NCI-H1436 treated with DMSO at 0.1 percent for 48 hours (cell line): ENCODE results near the gene HAND2.

Experiments
- DNase-seq: peaks from one replicate; lab custom pipeline; 2025; lab: John Stamatoyannopoulos, UW

The HAND2 gene

GRCh38 chr4:173529477-173530325, at the start of gene HAND2:
TSS of gene HAND2 (minus strand) at chr4:173530229. CDS start at chr4:173529289, 940 bp downstream.
- DNase-seq, result no peak

- DNase-seq, result no peak
Measured at GRCh38 chr4:173578956-173579355, 48.9 kb upstream of the HAND2 start.

GRCh38 chr4:173577963-173578362, 47.9 kb upstream of the HAND2 start:
- DNase-seq, result no peak

GRCh38 chr4:173575482-173576152, 45.6 kb upstream of the HAND2 start:
- DNase-seq, result no peak

DNA sequence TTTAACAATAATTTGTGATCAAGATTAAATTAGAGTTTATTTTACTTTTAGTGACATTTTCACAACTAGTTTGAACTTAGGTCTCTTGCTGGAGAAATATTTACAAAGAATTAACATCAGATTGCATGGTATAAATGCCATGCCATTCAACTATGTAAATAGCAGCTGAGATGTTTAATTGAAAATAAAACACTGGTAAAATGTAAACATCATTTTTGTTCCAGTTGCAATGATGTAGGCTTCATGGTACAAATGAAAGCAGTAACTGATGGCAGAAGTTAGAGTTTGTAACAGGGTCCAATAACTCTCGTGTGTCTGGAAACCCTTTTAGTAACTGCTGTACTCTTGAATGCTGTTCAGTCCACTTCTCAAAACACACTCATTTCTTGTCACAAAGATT, 43.7 kb upstream of the HAND2 start:
- no peak for DNase-seq

DNA sequence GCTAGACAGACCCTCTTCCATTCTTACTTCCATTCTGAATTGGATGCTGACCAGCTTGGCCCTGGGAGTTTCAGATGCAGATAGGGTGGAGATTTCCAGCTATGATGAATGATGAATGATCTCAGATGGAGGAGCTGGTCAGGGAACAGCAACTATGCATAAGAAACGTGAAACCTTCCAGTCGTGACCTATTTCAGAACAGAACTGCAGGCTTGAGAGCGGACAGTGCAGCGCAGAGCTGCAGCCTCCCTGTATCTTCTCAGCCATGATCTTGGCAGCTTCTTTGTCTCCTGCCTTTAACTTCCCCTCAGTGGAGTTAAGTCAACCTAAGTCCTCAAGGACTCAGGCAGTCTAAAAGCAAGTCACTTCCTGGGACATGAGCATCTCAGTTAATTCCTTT, 43.3 kb upstream of the HAND2 start:
- DNase-seq, result no peak

DNA sequence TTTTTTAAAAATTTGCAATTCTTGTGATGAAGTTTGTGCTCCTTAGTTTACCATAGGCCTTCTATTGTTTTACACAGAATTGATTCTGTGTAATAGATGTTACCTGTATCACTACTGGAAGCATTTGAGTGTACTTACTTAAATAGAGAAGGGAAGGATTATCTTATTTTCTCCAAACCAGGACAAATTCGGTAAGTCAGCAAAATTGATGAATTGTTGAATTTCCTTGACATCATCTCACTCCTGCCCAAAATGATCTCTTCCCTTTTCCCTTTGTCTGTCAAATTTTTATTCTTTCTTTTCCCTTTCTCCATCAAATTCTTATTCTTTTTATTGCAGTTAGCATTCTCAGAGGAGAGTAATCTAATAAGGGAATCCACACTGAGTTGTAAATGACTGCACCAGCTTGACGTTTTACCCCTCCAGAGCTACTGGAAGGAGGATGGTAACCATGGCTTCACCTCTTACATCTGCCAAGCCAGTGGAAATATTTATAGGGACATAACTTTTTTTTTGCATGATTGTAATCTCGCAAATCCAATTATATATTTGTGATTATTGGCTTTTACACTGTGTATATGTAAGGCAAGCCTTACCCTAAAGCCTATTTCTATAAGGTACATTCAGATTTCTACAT, 42.6 kb upstream of the HAND2 start:
- DNase-seq, result no peak

DNA sequence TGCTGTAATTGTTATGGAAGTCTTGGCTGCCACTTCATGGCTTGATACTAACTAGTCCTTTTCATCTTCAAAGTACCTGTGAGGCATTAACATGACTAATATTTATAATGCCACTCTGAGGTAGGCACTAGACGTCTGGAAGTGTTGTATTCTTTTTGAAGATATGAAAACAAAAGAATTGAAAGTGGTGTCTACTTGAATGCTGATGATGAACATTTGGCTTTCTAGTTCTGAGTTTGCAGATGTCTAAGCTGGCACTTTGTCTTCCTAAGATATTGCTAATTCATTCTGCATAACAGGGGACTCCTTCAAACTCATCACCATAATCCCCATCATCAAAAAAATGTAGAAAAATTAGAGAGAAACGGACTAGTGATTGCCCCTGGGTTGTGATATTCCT, 41.6 kb upstream of the HAND2 start:
- no peak for DNase-seq

DNA sequence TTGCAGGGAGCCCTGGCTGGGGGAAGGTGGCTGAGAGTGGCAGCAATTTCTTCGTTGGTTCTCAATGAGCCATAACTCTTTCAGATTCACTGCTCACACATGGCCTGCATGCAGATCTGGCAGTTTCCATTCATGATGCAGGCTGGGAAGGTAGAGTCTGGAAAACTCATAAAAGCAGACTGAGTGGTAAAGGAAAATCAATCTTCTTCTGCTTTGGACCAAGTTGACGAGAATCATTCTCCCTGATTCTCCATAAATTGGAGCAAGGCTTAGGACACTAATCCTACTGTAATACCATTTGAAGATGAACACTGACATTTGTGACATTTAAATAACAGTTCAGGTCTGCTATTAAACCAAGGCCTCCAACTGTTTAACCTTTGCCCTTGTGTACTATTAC, 35.3 kb upstream of the HAND2 start:
- no peak for DNase-seq

GRCh38 chr4:173564461-173564860, 34.4 kb upstream of the HAND2 start:
- no peak for DNase-seq

- DNase-seq, result no peak
Measured at GRCh38 chr4:173560896-173561295, 30.9 kb upstream of the HAND2 start.

DNA sequence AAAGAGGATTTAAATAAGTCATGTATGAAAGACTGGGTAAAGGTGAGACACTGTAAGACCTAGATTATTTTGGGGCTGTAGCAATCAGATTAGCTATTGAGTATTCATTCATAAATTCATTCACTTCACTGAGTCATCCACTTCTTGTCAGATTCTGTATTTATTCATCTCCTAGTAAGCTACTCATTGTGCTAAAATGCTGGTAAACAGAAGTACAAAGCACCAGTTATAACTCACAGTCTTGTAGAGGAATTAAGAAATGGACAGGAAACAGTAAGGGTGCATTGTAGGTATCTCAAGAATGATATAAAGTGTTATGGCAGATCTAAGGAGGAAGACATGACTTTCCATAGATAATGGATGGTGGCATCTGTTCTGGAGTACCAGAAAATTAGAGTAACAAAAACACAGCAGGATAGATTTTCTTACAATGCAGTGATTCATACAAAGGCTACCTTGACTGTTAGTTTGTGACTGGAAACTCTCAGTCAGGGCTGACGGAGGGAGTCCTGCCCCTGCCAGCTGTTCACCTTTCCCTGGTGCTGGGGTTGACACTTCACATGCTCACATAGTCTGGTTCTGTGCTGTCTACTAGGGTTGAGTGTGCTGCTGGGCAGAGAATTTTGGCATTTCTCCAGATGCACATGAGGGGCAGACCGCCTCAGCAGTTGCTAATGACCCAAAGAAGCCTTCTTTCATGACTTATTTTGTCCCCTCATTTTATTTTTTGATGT, 26.5 kb upstream of the HAND2 start:
- DNase-seq, result no peak

GRCh38 chr4:173547889-173548288, 17.9 kb upstream of the HAND2 start:
- no peak for DNase-seq

DNA sequence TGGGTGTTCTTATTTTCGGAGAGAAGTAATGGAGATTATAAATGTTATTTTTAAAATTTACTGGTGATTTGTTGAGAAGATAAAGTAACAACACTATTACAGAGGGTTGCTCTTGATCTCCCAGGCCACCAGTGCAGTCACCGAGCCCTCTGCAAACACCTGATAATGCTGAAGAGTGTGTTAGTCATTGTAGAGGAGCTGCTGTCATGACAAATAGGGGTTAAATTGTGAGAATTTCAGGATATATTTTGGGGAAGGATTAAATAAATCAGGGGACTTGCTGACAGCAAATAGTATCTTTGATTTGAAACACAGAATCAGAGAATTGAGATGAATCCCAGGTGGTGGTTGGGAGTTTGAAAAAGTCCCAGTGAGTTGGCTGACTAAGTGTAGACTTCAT, 16.7 kb upstream of the HAND2 start:
- no peak for DNase-seq

DNA sequence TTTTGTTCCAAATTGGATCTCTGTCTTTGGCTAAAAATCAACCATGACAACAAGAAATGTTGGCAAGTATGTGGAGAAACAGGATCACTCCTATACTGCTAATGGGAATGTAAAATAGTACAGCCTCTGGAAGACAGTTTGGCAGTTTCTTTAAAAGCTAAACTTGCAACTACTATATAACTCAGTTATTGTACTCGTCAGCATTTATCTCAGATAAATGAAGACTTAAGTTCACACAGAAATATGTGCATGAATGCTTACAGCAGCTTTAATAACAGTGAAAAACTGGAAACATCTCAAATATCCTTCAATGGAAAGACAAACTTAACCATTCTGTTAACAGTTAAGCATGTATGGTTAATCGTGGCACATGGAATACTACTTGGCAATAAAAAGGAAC, 15.4 kb upstream of the HAND2 start:
- DNase-seq, result no peak

- DNase-seq, result no peak
Measured at GRCh38 chr4:173543266-173543665, 13.2 kb upstream of the HAND2 start.

GRCh38 chr4:173539986-173540385, 10.0 kb upstream of the HAND2 start:
- no peak for DNase-seq

- no peak for DNase-seq
Measured at GRCh38 chr4:173538909-173539445, 8.9 kb upstream of the HAND2 start.

DNA sequence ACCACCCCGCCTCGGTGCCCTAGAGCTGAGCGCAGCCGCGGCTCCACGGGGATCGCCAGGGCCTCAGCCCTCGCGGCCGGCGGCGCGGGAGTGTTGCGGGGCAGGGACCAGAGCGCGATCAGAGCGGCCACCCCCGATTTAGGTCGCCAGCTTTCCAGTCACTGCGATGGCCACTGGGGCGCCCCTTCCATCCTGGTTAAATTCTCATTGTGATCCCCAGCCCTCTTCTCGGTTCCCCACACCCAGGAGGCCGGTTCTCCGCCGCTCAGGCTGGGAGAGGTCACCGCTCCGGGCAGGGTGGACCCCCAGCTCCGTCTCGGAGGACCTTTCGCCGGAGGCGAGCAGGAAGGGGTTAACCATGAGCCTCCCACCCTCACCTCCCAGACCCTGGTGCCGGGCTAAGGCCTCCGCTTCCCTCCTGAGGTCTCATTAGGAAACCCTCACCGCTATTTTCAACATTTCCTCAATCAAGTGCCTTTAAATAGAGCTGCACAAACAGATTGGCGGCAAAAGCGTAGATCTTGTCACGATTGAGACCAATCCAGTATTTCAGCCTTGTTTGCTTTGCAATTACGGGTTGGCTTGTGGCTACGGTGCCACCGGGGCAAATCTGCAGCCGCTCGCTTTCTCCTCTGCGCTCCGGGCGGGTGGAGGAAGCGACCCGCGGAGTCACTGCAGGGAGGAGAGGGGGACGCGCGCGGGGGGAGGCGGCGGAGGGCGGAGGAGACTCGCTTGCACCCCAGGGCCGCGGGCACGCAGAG, 8.3 kb upstream of the HAND2 start:
- no peak for DNase-seq

DNA sequence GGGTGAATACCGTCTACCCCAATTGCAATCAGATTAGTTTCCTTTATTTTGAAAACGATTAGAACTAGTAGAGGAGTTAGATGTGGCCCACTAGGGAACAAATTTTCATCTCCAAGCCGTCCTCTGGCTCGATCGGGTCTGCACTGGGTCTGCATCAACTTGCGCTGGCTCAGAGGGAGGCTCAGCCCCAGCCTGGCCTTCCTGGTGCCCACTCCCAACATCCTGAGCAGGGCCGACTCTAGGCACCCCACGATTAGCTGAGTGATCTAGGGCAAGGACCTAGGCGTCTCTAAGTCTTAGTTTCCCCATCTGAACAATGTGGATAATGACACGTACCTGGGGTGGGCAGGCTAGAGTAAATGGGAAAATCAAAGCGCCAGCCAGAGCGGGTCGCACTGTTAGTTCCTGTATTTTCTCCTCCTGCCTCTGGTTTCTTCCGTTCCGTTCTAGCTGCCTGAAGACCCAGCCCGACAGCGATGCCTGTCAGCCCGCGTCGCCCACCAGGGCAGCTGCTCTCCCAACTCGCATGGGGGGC, 7.7 kb upstream of the HAND2 start:
- DNase-seq, result no peak

- DNase-seq, result no peak
Measured at GRCh38 chr4:173536808-173537429, 6.9 kb upstream of the HAND2 start.
